Measurements from ENCODE around the gene CAMKV.

- TF ChIP-seq JUND (IDR thresholded peaks at IDR 0.05) (no peak), ZBTB33 (IDR thresholded peaks at IDR 0.05; ENCODE audit: borderline replicate concordance, low read depth) (no peak), EZH2phosphoT487 (IDR thresholded peaks at IDR 0.05; ENCODE audit: borderline replicate concordance, low read depth) (no peak), CTCF (IDR thresholded peaks at IDR 0.05) (peak; percentile 27; the same call in 1 of the 2 replicates), MXI1 (IDR thresholded peaks at IDR 0.05; ENCODE audit: low read depth, low read length) (no peak), SMC3 (IDR thresholded peaks at IDR 0.05; ENCODE audit: low read depth, low read length) (peak; percentile 42), CHD2 (IDR thresholded peaks at IDR 0.05; ENCODE audit: low read length, partially characterized antibody) (no peak), RXRA (IDR thresholded peaks at IDR 0.05; ENCODE audit: borderline replicate concordance, low read depth) (no peak), TAF1 (IDR thresholded peaks at IDR 0.05; ENCODE audit: borderline replicate concordance, low read depth, low read length) (no peak), POLR2AphosphoS5 (IDR thresholded peaks at IDR 0.05; ENCODE audit: low read depth, low read length) (no peak)
- TF ChIP-seq, protein P1, sequence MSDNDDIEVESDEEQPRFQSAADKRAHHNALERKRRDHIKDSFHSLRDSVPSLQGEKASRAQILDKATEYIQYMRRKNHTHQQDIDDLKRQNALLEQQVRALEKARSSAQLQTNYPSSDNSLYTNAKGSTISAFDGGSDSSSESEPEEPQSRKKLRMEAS (IDR thresholded peaks at IDR 0.05; ENCODE audit: low read depth), result no peak
- TF ChIP-seq, protein P2, sequence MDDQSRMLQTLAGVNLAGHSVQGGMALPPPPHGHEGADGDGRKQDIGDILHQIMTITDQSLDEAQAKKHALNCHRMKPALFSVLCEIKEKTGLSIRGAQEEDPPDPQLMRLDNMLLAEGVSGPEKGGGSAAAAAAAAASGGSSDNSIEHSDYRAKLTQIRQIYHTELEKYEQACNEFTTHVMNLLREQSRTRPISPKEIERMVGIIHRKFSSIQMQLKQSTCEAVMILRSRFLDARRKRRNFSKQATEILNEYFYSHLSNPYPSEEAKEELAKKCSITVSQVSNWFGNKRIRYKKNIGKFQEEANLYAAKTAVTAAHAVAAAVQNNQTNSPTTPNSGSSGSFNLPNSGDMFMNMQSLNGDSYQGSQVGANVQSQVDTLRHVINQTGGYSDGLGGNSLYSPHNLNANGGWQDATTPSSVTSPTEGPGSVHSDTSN (IDR thresholded peaks at IDR 0.05), result no peak
Observed at GRCh38 chr3:49899815-49900214, 30.1 kb upstream of the CAMKV start.
